NCI-H128 (cell line): Measurements from ENCODE around the gene TMEM132A.

Source experiments
- DNase-seq: peaks from one replicate; lab custom pipeline; 2025; ENCODE audit not compliant: unreplicated experiment; lab: John Stamatoyannopoulos, UW

TMEM132A gene

GRCh38 chr11:60919956-60920355, 4.3 kb upstream of the TMEM132A start:
- no peak for DNase-seq

- no peak for DNase-seq
Measured at GRCh38 chr11:60921259-60921658, 3.0 kb upstream of the TMEM132A start.

- no peak for DNase-seq
Measured at GRCh38 chr11:60921777-60922335, 2.4 kb upstream of the TMEM132A start.

- DNase-seq = no peak
Measured at GRCh38 chr11:60922906-60923305, 1.4 kb upstream of the TMEM132A start.

- DNase-seq = no peak
Measured at GRCh38 chr11:60923326-60923725, 934 bp upstream of the TMEM132A start.

- no peak for DNase-seq
Measured at GRCh38 chr11:60923800-60924109, 505 bp upstream of the TMEM132A start.

GRCh38 chr11:60924906-60925853, 920 bp downstream of the TMEM132A start:
- no peak for DNase-seq

- DNase-seq = no peak
Measured at GRCh38 chr11:60925868-60926267, 1.6 kb downstream of the TMEM132A start.

GRCh38 chr11:60926500-60926899, 2.2 kb downstream of the TMEM132A start:
- DNase-seq = no peak

- DNase-seq = no peak
Measured at GRCh38 chr11:60927061-60927592, 2.9 kb downstream of the TMEM132A start.

- DNase-seq = no peak
Measured at GRCh38 chr11:60927600-60927999, 3.3 kb downstream of the TMEM132A start.

- DNase-seq = no peak
Measured at GRCh38 chr11:60928563-60929001, 4.3 kb downstream of the TMEM132A start.

GRCh38 chr11:60929764-60930163, 5.5 kb downstream of the TMEM132A start:
- DNase-seq = no peak

- no peak for DNase-seq
Measured at GRCh38 chr11:60930394-60930793, 6.1 kb downstream of the TMEM132A start.

- DNase-seq = no peak
Measured at GRCh38 chr11:60931917-60932316, 7.7 kb downstream of the TMEM132A start.

- DNase-seq = no peak
Measured at GRCh38 chr11:60932605-60933356, 8.5 kb downstream of the TMEM132A start.

- DNase-seq = no peak
Measured at GRCh38 chr11:60933416-60934123, 9.3 kb downstream of the TMEM132A start.

- no peak for DNase-seq
Measured at GRCh38 chr11:60934124-60934789, 10.0 kb downstream of the TMEM132A start.

GRCh38 chr11:60934790-60935605, 10.7 kb downstream of the TMEM132A start:
- DNase-seq = no peak
